ENCODE results near the gene ENPEP.

The ENPEP gene

GRCh38 chr4:110609044-110609750 lies 133.2 kb downstream of the ENPEP start:
- DNase-seq, result no peak

- no peak for DNase-seq
Observed at GRCh38 chr4:110610620-110610939, 134.6 kb downstream of the ENPEP start.

GRCh38 chr4:110610940-110611831 lies 135.2 kb downstream of the ENPEP start:
- DNase-seq, result no peak

- DNase-seq, result no peak
Observed at GRCh38 chr4:110611968-110612447, 136.1 kb downstream of the ENPEP start.

- DNase-seq, result no peak
Observed at GRCh38 chr4:110612631-110613269, 136.8 kb downstream of the ENPEP start.

- DNase-seq, result no peak
Observed at GRCh38 chr4:110613745-110614144, 137.8 kb downstream of the ENPEP start.

DNA sequence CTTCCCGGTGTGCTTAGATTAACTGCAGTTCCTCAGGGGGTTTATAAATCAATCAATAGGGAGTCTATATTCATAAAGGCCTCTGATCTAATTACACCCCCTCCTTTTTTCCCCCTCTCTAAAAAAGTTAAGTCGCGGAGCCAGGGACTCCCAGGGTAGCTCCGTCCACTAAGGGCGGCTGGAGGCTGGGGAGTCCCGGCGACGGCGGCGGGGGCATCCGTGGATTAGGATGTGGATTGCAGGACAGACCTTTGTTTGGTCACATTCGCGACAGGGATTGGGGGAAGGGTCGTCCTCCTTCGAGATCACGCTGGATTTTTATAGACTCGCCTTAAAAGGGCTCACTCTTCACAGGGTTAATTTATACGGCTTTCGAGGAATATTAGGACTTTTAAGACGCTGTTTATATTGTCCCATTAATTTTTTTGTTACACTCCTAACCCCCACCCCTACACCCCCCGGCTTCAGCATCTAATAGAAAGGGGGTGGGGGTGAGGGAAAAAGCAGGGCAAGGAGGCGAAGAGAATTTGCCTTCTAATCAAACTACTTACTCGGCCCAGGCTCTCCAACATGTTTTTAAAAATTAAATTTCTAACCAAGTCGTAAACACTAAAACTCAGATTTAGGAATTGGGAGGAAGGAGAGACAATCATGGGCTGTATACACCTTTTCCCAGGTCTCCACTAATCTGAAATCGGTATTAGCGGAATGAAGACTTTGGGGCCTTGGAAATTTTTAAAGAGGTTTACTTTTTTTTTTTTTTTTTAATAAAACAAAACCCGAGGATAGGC lies 138.4 kb downstream of the ENPEP start:
- no peak for DNase-seq

All from NCI-H2029 (cell line).